GM12878 (cell line): ENCODE measurements around the gene SRRM5.

Experiments used
- CTCF ChIP-seq, 3 experiments: IDR thresholded peaks in 2 of 3; conservative IDR thresholded peaks in 1 of 3; 2 replicates each; pipeline ENCODE4 v1.5.1; 2011; ENCODE audit warnings: low read depth in 3 of 3, low read length in 3 of 3, mild to moderate bottlenecking in 3 of 3, control low read depth in 2 of 3, moderate library complexity in 2 of 3, inconsistent platforms in 1 of 3, mixed read lengths in 1 of 3; ENCODE audit not compliant: control insufficient read depth in 2 of 3, insufficient read depth in 1 of 3; ENCODE audit errors: extremely low read depth in 1 of 3
- EP300 ChIP-seq, 2 experiments: fragments of 150-350 bp in 1 of 2; IDR thresholded peaks; 2 replicates each; pipeline ENCODE4 v1.6.1; 2011 to 2012; ENCODE audit warnings: low read depth in 2 of 2, low read length in 2 of 2, borderline replicate concordance in 1 of 2, improper control_type of control experiment in 1 of 2, inconsistent platforms in 1 of 2; ENCODE audit not compliant: control insufficient read depth in 1 of 2
- SMC3 ChIP-seq: IDR thresholded peaks from 2 replicates; pipeline ENCODE4 v1.6.1; 2011; ENCODE audit warnings: low read length, improper control_type of control experiment, borderline replicate concordance
- USF1 ChIP-seq: IDR thresholded peaks from 2 replicates; pipeline ENCODE4 v1.6.1; 2011; ENCODE audit warnings: borderline replicate concordance, low read depth, mild to moderate bottlenecking, moderate library complexity, mixed read lengths, low read length; ENCODE audit not compliant: insufficient read depth; ENCODE audit errors: extremely low read length

GRCh38 chr19:43622070-43622469 lies 10.2 kb downstream of the SRRM5 start:
- TF ChIP-seq USF1: no peak
- no peak for TF ChIP-seq SMC3
- TF ChIP-seq CTCF (IDR thresholded peaks at IDR 0.05 in 2 of 3, conservative IDR thresholded peaks at IDR 0.05 in 1 of 3; ENCODE audit: control insufficient read depth in 2 of 3, extremely low read depth in 1 of 3, insufficient read depth in 1 of 3, low read depth in 3 of 3, low read length in 3 of 3): no peak
- TF ChIP-seq EP300 (IDR thresholded peaks at IDR 0.05; ENCODE audit: borderline replicate concordance in 1 of 2, control insufficient read depth in 1 of 2, low read depth in 2 of 2, low read length in 2 of 2): no peak
